Liver (tissue), 9 donors: ENCODE results near the gene RPS6KA6. TPM values are rescaled to one million over a fixed set of nuclear protein-coding genes. Genes with fewer than 3 reads are reported as not detected.

Experiments
- DNase-seq: peaks from one replicate; pipeline ENCODE4 v3.0.0-alpha.2; 2017; ENCODE audit warnings: low spot score
- H3K27ac ChIP-seq, 2 donors: one replicate each; pipeline ENCODE4 v1.7.0; 2013; ENCODE audit warnings: inconsistent platforms in 2 of 2, low read length in 2 of 2, control low read depth in 1 of 2, low read depth in 1 of 2, mild to moderate bottlenecking in 1 of 2
- H3K27me3 ChIP-seq, 4 donors: one replicate each; pipeline versions ENCODE4 v1.6.1 to v1.7.0; 2013; ENCODE audit warnings: low read length in 3 of 4, inconsistent platforms in 1 of 4, mild to moderate bottlenecking in 1 of 4, moderate library complexity in 1 of 4; ENCODE audit not compliant: control insufficient read depth in 4 of 4, insufficient read depth in 4 of 4
- H3K36me3 ChIP-seq, 4 donors: one replicate each; pipeline versions ENCODE4 v1.6.1 to v1.7.0; 2013; ENCODE audit warnings: low read length in 3 of 4, mild to moderate bottlenecking in 3 of 4, low read depth in 1 of 4, moderate library complexity in 1 of 4; ENCODE audit not compliant: control insufficient read depth in 4 of 4, insufficient read depth in 3 of 4
- H3K4me1 ChIP-seq, 4 donors: one replicate each; pipeline versions ENCODE4 v1.6.1 to v1.7.0; 2013; ENCODE audit warnings: low read length in 3 of 4, mild to moderate bottlenecking in 3 of 4, moderate library complexity in 1 of 4; ENCODE audit not compliant: control insufficient read depth in 4 of 4, insufficient read depth in 4 of 4
- H3K4me3 ChIP-seq, 3 donors: one replicate each; pipeline versions ENCODE4 v1.6.1 to v1.7.0; 2013; ENCODE audit warnings: low read length in 3 of 3, control low read depth in 1 of 3, low read depth in 1 of 3, mild to moderate bottlenecking in 1 of 3
- H3K9ac ChIP-seq, 2 donors: one replicate each; pipeline ENCODE4 v1.7.0; 2013; ENCODE audit warnings: low read length in 2 of 2, mild to moderate bottlenecking in 2 of 2, moderate library complexity in 2 of 2, control low read depth in 1 of 2, low read depth in 1 of 2
- H3K9me3 ChIP-seq, 4 donors: one replicate each; pipeline versions ENCODE4 v1.6.1 to v1.7.0; 2013; ENCODE audit warnings: low read length in 3 of 4; ENCODE audit not compliant: control insufficient read depth in 4 of 4
- EGR1 ChIP-seq, 2 donors: IDR thresholded peaks; 2 replicates each; pipeline ENCODE4 v1.6.1; 2016 to 2018; ENCODE audit warnings: antibody characterized with exemption in 2 of 2, low read depth in 2 of 2
- FOXA1 ChIP-seq: IDR thresholded peaks from 2 replicates; pipeline ENCODE4 v1.6.1; 2016; ENCODE audit warnings: antibody characterized with exemption
- FOXA2 ChIP-seq: IDR thresholded peaks from 2 replicates; pipeline ENCODE4 v1.6.1; 2016; ENCODE audit warnings: antibody characterized with exemption
- GABPA ChIP-seq, 2 donors: IDR thresholded peaks in 1 of 2; conservative IDR thresholded peaks in 1 of 2; 2 replicates each; pipeline ENCODE4 v1.6.1; 2016; ENCODE audit warnings: antibody characterized with exemption in 2 of 2, mild to moderate bottlenecking in 1 of 2, moderate library complexity in 1 of 2
- HNF4A ChIP-seq, 2 donors: conservative IDR thresholded peaks; 2 replicates each; pipeline ENCODE4 v1.6.1; 2016; ENCODE audit warnings: antibody characterized with exemption in 2 of 2, mild to moderate bottlenecking in 2 of 2
- HNF4G ChIP-seq: IDR thresholded peaks from 2 replicates; pipeline ENCODE4 v1.6.1; 2016; ENCODE audit warnings: antibody characterized with exemption
- NR2F2 ChIP-seq: IDR thresholded peaks from 2 replicates; pipeline ENCODE4 v1.6.1; 2016; ENCODE audit warnings: antibody characterized with exemption
- RAD21 ChIP-seq, 2 donors: IDR thresholded peaks; 2 replicates each; pipeline ENCODE4 v1.6.1; 2016; ENCODE audit warnings: antibody characterized with exemption in 2 of 2, mild to moderate bottlenecking in 2 of 2
- RXRA ChIP-seq, 2 donors: IDR thresholded peaks; 2 replicates each; pipeline ENCODE4 v1.6.1; 2017 to 2018; ENCODE audit warnings: antibody characterized with exemption in 2 of 2, mild to moderate bottlenecking in 1 of 2
- SP1 ChIP-seq: IDR thresholded peaks from 2 replicates; pipeline ENCODE4 v1.6.1; 2018; ENCODE audit warnings: antibody characterized with exemption, mild to moderate bottlenecking
- TAF1 ChIP-seq: conservative IDR thresholded peaks from 2 replicates; pipeline ENCODE4 v1.6.1; 2016; ENCODE audit warnings: antibody characterized with exemption, mild to moderate bottlenecking
- YY1 ChIP-seq: IDR thresholded peaks from 2 replicates; pipeline ENCODE4 v1.6.1; 2016; ENCODE audit warnings: antibody characterized with exemption, mild to moderate bottlenecking
- WGBS: extraction: QIAGEN DNeasy Blood & Tissue Kit; methylation state at CpG from one replicate; pipeline ENCODE4 v1.1.7; 2013; 5-methylcytosine and 5-hydroxymethylcytosine counted together
- polyA plus RNA-seq, 2 donors: library from polyadenylated mRNA; stranded (reverse) in 1 of 2; unstranded in 1 of 2; fragments of 200-250 nt in 1 of 2; fragments of >200 nt in 1 of 2; fragmentation: Nextera tagmentation in 1 of 2; extraction: Ambion mirVana in 1 of 2; gene quantifications; one replicate each; pipeline versions ENCODE4 v1.2.1 to v1.2.3, GENCODE V29; 2013 to 2015
- total RNA-seq, 2 donors: library from RNA; depleted of rRNA; stranded (reverse); fragments of >200 nt; gene quantifications; one replicate each; pipeline ENCODE4 v1.2.3, GENCODE V29; 2014
- TF ChIP-seq, protein P1 (sequence below): IDR thresholded peaks from 2 replicates; pipeline ENCODE4 v1.6.1; 2016; ENCODE audit warnings: antibody characterized with exemption, mild to moderate bottlenecking
- TF ChIP-seq, protein P2 (sequence below): IDR thresholded peaks from 2 replicates; pipeline ENCODE4 v1.6.1; 2016; ENCODE audit warnings: antibody characterized with exemption
- TF ChIP-seq, protein P3 (sequence below): IDR thresholded peaks from 2 replicates; pipeline ENCODE4 v1.6.1; 2016; ENCODE audit warnings: antibody characterized with exemption
- TF ChIP-seq, protein P4 (sequence below): IDR thresholded peaks from 2 replicates; pipeline ENCODE4 v1.6.1; 2016; ENCODE audit warnings: antibody characterized with exemption
- TF ChIP-seq, protein P5 (sequence below): fragments of 150-350 bp; IDR thresholded peaks from 2 replicates; pipeline ENCODE4 v1.5.1; 2017; ENCODE audit warnings: improper control_type of control experiment, low read depth, low read length; ENCODE audit not compliant: missing input control
- donor health status: healthy.
- donor health status: healthy.
- donor health status: healthy.
- donor health status: healthy.
- donor health status: healthy.

The RPS6KA6 gene
- total and polyA plus RNA-seq, 4 donors: 0.39 to 1.9 (median 0.91) TPM

DNA sequence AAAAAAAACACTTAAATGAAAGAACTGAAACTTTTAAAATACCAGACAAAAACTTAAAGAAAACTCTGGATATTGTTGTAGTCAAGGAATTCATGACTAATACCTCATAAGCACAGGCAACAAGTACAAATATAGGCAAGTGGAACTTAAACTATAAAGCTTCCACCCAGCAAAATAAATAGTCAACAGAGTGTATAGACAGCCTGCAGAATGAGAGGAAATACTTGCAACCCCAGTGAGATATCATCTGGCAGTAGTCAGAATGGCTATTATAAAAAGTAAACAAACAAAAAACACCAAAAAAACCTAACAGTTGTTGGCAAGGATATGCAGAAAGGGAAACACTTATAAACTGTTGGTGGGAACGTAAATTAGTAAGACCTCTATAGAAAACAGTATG is 9.6 kb upstream of the RPS6KA6 start:
- H3K27ac ChIP-seq: no peak overlapping the region
- 57% methylated on average over 1 of the region's 1 CpG for WGBS
- no peaks in the 10 kb centered on the region for H3K4me1 ChIP-seq
- no peaks in the 10 kb centered on the region for H3K27me3 ChIP-seq
- TF ChIP-seq RAD21 (IDR thresholded peaks at IDR 0.05) (no peak), TAF1 (no peak), EGR1 (IDR thresholded peaks at IDR 0.05; ENCODE audit: low read depth in 2 of 2) (no peak), GABPA (IDR thresholded peaks at IDR 0.05 in 1 of 2, conservative IDR thresholded peaks at IDR 0.05 in 1 of 2) (no peak), HNF4G (no peak), HNF4A (conservative IDR thresholded peaks at IDR 0.05) (no peak), YY1 (no peak), FOXA1 (no peak), SP1 (no peak), NR2F2 (no peak), FOXA2 (no peak), RXRA (IDR thresholded peaks at IDR 0.05) (no peak)
- TF ChIP-seq, protein P1, sequence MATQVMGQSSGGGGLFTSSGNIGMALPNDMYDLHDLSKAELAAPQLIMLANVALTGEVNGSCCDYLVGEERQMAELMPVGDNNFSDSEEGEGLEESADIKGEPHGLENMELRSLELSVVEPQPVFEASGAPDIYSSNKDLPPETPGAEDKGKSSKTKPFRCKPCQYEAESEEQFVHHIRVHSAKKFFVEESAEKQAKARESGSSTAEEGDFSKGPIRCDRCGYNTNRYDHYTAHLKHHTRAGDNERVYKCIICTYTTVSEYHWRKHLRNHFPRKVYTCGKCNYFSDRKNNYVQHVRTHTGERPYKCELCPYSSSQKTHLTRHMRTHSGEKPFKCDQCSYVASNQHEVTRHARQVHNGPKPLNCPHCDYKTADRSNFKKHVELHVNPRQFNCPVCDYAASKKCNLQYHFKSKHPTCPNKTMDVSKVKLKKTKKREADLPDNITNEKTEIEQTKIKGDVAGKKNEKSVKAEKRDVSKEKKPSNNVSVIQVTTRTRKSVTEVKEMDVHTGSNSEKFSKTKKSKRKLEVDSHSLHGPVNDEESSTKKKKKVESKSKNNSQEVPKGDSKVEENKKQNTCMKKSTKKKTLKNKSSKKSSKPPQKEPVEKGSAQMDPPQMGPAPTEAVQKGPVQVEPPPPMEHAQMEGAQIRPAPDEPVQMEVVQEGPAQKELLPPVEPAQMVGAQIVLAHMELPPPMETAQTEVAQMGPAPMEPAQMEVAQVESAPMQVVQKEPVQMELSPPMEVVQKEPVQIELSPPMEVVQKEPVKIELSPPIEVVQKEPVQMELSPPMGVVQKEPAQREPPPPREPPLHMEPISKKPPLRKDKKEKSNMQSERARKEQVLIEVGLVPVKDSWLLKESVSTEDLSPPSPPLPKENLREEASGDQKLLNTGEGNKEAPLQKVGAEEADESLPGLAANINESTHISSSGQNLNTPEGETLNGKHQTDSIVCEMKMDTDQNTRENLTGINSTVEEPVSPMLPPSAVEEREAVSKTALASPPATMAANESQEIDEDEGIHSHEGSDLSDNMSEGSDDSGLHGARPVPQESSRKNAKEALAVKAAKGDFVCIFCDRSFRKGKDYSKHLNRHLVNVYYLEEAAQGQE: no peak
- TF ChIP-seq, protein P2, sequence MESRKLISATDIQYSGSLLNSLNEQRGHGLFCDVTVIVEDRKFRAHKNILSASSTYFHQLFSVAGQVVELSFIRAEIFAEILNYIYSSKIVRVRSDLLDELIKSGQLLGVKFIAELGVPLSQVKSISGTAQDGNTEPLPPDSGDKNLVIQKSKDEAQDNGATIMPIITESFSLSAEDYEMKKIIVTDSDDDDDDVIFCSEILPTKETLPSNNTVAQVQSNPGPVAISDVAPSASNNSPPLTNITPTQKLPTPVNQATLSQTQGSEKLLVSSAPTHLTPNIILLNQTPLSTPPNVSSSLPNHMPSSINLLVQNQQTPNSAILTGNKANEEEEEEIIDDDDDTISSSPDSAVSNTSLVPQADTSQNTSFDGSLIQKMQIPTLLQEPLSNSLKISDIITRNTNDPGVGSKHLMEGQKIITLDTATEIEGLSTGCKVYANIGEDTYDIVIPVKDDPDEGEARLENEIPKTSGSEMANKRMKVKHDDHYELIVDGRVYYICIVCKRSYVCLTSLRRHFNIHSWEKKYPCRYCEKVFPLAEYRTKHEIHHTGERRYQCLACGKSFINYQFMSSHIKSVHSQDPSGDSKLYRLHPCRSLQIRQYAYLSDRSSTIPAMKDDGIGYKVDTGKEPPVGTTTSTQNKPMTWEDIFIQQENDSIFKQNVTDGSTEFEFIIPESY: no peak
- TF ChIP-seq, protein P3, sequence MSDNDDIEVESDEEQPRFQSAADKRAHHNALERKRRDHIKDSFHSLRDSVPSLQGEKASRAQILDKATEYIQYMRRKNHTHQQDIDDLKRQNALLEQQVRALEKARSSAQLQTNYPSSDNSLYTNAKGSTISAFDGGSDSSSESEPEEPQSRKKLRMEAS: no peak
- TF ChIP-seq, protein P4, sequence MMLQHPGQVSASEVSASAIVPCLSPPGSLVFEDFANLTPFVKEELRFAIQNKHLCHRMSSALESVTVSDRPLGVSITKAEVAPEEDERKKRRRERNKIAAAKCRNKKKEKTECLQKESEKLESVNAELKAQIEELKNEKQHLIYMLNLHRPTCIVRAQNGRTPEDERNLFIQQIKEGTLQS: no peak
- TF ChIP-seq, protein P5, sequence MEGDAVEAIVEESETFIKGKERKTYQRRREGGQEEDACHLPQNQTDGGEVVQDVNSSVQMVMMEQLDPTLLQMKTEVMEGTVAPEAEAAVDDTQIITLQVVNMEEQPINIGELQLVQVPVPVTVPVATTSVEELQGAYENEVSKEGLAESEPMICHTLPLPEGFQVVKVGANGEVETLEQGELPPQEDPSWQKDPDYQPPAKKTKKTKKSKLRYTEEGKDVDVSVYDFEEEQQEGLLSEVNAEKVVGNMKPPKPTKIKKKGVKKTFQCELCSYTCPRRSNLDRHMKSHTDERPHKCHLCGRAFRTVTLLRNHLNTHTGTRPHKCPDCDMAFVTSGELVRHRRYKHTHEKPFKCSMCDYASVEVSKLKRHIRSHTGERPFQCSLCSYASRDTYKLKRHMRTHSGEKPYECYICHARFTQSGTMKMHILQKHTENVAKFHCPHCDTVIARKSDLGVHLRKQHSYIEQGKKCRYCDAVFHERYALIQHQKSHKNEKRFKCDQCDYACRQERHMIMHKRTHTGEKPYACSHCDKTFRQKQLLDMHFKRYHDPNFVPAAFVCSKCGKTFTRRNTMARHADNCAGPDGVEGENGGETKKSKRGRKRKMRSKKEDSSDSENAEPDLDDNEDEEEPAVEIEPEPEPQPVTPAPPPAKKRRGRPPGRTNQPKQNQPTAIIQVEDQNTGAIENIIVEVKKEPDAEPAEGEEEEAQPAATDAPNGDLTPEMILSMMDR: no peak
- no peak overlapping the region for H3K4me3 ChIP-seq
- no peaks in the 10 kb centered on the region for H3K36me3 ChIP-seq
- peaks cover 0 to 2% (median under 1%) of the 10 kb centered on the region in 4 donors for H3K9me3 ChIP-seq
- DNase-seq: no peak
- no peak overlapping the region for H3K9ac ChIP-seq

DNA sequence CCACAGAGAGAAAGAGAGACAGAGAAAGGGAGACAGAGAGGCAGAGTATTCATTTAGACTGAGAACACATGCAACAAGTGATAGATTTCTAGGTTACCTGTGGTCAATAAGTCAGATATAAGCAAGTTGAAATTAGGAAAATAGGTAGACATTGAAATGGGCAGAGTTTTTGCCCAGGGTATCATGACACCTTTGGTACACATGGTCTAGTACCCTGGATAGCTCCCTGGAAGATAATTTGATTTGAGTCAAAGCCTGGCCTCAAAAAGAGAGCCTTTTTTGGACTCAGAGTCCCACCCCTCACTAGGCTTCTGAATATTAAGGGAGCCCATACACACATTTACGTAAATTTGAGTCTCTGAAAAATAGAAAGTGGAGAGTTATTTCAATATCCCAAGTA is 4.0 kb upstream of the RPS6KA6 start:
- Histone ChIP-seq H3K27ac (no peak overlapping the region), H3K36me3 (no peaks in the 10 kb centered on the region), H3K9ac (no peak overlapping the region), H3K27me3 (peaks cover 0 to 1% (median 0%) of the 10 kb centered on the region in 4 donors), H3K4me3 (no peak overlapping the region), H3K4me1 (peaks cover 0 to 11% (median 3%) of the 10 kb centered on the region in 4 donors), H3K9me3 (peaks cover 0 to 2% (median 0%) of the 10 kb centered on the region in 4 donors)
- 89% methylated on average over 1 of the region's 1 CpG for WGBS
- DNase-seq: no peak
- no peak for TF ChIP-seq RXRA (IDR thresholded peaks at IDR 0.05)
- no peak for TF ChIP-seq FOXA1
- TF ChIP-seq, protein P1: peak; percentile 37
